Measurements from ENCODE around the gene COBL. TPM values are rescaled to one million over a fixed set of nuclear protein-coding genes. Genes with fewer than 3 reads are reported as not detected.

Gene COBL
- total and polyA plus RNA-seq, 10 of the 15 experiments (the other 5 are each of a cell fraction or from before 2014, with no cell fraction given): 0.21 TPM; not detected in 9

GRCh38 chr7:51079494-51079893 lies 237.1 kb downstream of the COBL start:
- RAD21 ChIA-PET (ENCODE audit: unreplicated experiment): no interaction called here
- in situ Hi-C loops (cut with MboI) (no loop called here), intact Hi-C loops (cut with micrococcal nuclease; ENCODE audit: unreplicated experiment) (no loop called here)
- no peaks in the 10 kb centered on the region for H3K4me1 ChIP-seq (ENCODE audit: control insufficient read depth, insufficient read depth, low read length)
- no peak overlapping the region for H3K9ac ChIP-seq (ENCODE audit: control insufficient read depth, insufficient read depth, low read length)
- CTCF ChIA-PET: no interaction called here
- no peaks in the 10 kb centered on the region for H3K36me3 ChIP-seq (ENCODE audit: control insufficient read depth in 2 of 2, insufficient read depth in 2 of 2, low read length in 1 of 2)
- no peaks in the 10 kb centered on the region for H3K9me3 ChIP-seq (replicated peaks; ENCODE audit: control insufficient read depth, insufficient read depth, low read length)
- H3K27me3 ChIP-seq (replicated peaks in 1 of 2; ENCODE audit: control insufficient read depth in 2 of 2, insufficient read depth in 2 of 2, low read length in 1 of 2): no peaks in the 10 kb centered on the region; a peak in 1 of 4 replicates
- SMC1A ChIA-PET (ENCODE audit: uncharacterized antibody, unreplicated experiment): no interaction called here
- no peak overlapping the region for H3K4me3 ChIP-seq
- no TSS peak for BruUV-seq (replicated peaks)
- no peak for FAIRE-seq
- no peaks in the 10 kb centered on the region for H4K20me1 ChIP-seq (ENCODE audit: control insufficient read depth, insufficient read depth)
- H2AFZ ChIP-seq (ENCODE audit: control insufficient read depth, low read depth, low read length): no peak overlapping the region
- H3K4me2 ChIP-seq (ENCODE audit: control insufficient read depth, insufficient read depth): no peak overlapping the region
- WGBS (ENCODE audit: insufficient coverage, insufficient replicate concordance, low lambda C conversion rate, missing lambda C conversion rate): 30% methylated on average over 4 of the region's 4 CpGs
- POLR2A ChIA-PET: no interaction called here
- H3K79me2 ChIP-seq (ENCODE audit: control insufficient read depth, insufficient read depth, low read length): no peaks in the 10 kb centered on the region
- ATAC-seq: no peak
- H3K27ac ChIP-seq (ENCODE audit: control insufficient read depth, insufficient read depth): no peak overlapping the region
- DNase-seq (ENCODE audit: low read depth, low spot score): no peak
- TF ChIP-seq RAD21 (IDR thresholded peaks at IDR 0.05; ENCODE audit: insufficient read depth, low read depth, low read length) (no peak), CHD1 (IDR thresholded peaks at IDR 0.05; ENCODE audit: low read depth, low read length) (no peak), ATF7 (IDR thresholded peaks at IDR 0.05; ENCODE audit: low read depth) (no peak), NFYA (IDR thresholded peaks at IDR 0.05; ENCODE audit: borderline replicate concordance, low read depth, low read length) (no peak), CTCF (IDR thresholded peaks at IDR 0.05 in 2 of 3, conservative IDR thresholded peaks at IDR 0.05 in 1 of 3; ENCODE audit: control insufficient read depth in 2 of 3, extremely low read depth in 1 of 3, insufficient read depth in 1 of 3, low read depth in 3 of 3, low read length in 3 of 3) (no peak), SMARCA5 (IDR thresholded peaks at IDR 0.05) (no peak), CBX5 (IDR thresholded peaks at IDR 0.05; ENCODE audit: low read depth) (no peak), ZBTB33 (IDR thresholded peaks at IDR 0.05) (no peak), E4F1 (IDR thresholded peaks at IDR 0.05; ENCODE audit: borderline replicate concordance, partially characterized antibody) (no peak), USF2 (IDR thresholded peaks at IDR 0.05; ENCODE audit: borderline replicate concordance, low read depth, low read length) (no peak), EED (IDR thresholded peaks at IDR 0.05; ENCODE audit: low read depth) (no peak), POLR2AphosphoS2 (IDR thresholded peaks at IDR 0.05; ENCODE audit: low read depth, low read length) (no peak), SMC3 (IDR thresholded peaks at IDR 0.05; ENCODE audit: borderline replicate concordance, low read length) (no peak), ZBTB4 (CRISPR knock-in tag; IDR thresholded peaks at IDR 0.05) (no peak), CHD4 (IDR thresholded peaks at IDR 0.05) (no peak)

Data from GM12878 (cell line).